C4-2B (cell line): ENCODE data around the gene ZNF593OS.

Source experiments
- CTCF ChIP-seq: fragments of 450-650 bp; conservative IDR thresholded peaks from 2 replicates; pipeline ENCODE4 v1.5.1; 2017; ENCODE audit warnings: mild to moderate bottlenecking
- ZFX ChIP-seq: fragments of 450-650 bp; IDR thresholded peaks from 2 replicates; pipeline ENCODE4 v1.6.1; 2017

GRCh38 chr1:26145041-26145959 lies 26.3 kb downstream of the ZNF593OS start:
- TF ChIP-seq CTCF (peak; percentile 66), ZFX (no peak)
